Measurements from ENCODE around the gene VWF.

VWF gene

GRCh38 chr12:6056406-6057240 is 67.8 kb downstream of the VWF start:
- no peak for DNase-seq

- DNase-seq = no peak
These were observed 70.9 kb downstream of the VWF start for GRCh38 chr12:6053541-6053940.

- DNase-seq = peak; percentile 48
These were observed 71.5 kb downstream of the VWF start for GRCh38 chr12:6052940-6053329.

GRCh38 chr12:6052206-6052939 is 72.1 kb downstream of the VWF start:
- DNase-seq = no peak

- DNase-seq = no peak
These were observed 74.5 kb downstream of the VWF start for GRCh38 chr12:6049992-6050391.

- DNase-seq = no peak
These were observed 74.9 kb downstream of the VWF start for GRCh38 chr12:6049587-6049986.

- DNase-seq = peak; percentile 94
These were observed 76.9 kb downstream of the VWF start for GRCh38 chr12:6047249-6048237.

GRCh38 chr12:6046511-6047180 is 77.8 kb downstream of the VWF start:
- no peak for DNase-seq

GRCh38 chr12:6045438-6045837 is 79.0 kb downstream of the VWF start:
- DNase-seq = no peak

- no peak for DNase-seq
These were observed 80.4 kb downstream of the VWF start for GRCh38 chr12:6044082-6044481.

- no peak for DNase-seq
These were observed 82.0 kb downstream of the VWF start for GRCh38 chr12:6042446-6042845.

- DNase-seq = peak; percentile 32
These were observed 82.6 kb downstream of the VWF start for GRCh38 chr12:6041891-6042290.

- no peak for DNase-seq
These were observed 83.7 kb downstream of the VWF start for GRCh38 chr12:6040815-6041214.

- peak; percentile 62 for DNase-seq
These were observed 84.4 kb downstream of the VWF start for GRCh38 chr12:6039894-6040601.

GRCh38 chr12:6038160-6038559 is 86.3 kb downstream of the VWF start:
- DNase-seq = peak; percentile 57

GRCh38 chr12:6037459-6037858 is 87.0 kb downstream of the VWF start:
- DNase-seq = no peak

GRCh38 chr12:6036509-6036908 is 88.0 kb downstream of the VWF start:
- no peak for DNase-seq

- no peak for DNase-seq
These were observed 89.9 kb downstream of the VWF start for GRCh38 chr12:6034596-6034995.

- DNase-seq = no peak
These were observed 90.9 kb downstream of the VWF start for GRCh38 chr12:6033546-6033945.

GRCh38 chr12:6032726-6033125 is 91.7 kb downstream of the VWF start:
- DNase-seq = no peak

- DNase-seq = no peak
These were observed 93.5 kb downstream of the VWF start for GRCh38 chr12:6031001-6031400.

- no peak for DNase-seq
These were observed 94.4 kb downstream of the VWF start for GRCh38 chr12:6030081-6030480.
